GM10266 (cell line): ENCODE data around the gene EFNA5.

ENCODE experiments used
- DNase-seq: peaks from one replicate; pipeline ENCODE4 v3.0.0; 2012; ENCODE audit errors: extremely low spot score
- TF ChIP-seq, protein P1 (sequence below): IDR thresholded peaks from 2 replicates; pipeline ENCODE4 v1.5.1; 2012; ENCODE audit warnings: mild to moderate bottlenecking, low read depth; ENCODE audit not compliant: control insufficient read depth, insufficient read depth; ENCODE audit errors: missing control alignments

The EFNA5 gene

GRCh38 chr5:107580889-107581820 is 89.6 kb downstream of the EFNA5 start:
- no peak for DNase-seq

DNA sequence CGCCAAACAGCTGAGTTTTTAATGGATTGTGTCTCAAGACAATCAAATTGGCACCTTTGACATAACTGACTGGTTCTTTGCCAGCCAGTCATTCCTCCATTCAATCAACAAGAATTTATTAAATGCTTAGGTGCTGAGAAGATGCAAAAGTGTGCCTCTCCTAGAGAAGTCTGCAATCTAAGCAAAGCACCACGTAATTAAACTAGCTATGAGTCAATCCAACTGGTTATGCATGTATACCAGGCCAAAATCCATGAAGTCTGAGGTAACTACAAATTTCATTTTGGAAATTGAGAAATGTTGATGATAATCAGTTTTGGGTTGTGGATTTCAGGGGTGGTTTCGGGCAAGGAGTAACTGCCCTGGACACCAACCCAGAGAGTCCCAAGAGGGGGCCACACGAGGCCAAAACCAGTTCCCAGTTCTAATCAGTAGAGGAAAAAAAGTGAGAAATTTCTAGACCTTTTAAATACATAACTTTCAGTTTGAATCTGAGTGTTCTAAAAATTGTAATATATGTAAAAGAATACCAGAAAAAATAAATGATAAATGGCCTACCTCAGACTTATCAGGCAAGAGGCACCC is 92.6 kb downstream of the EFNA5 start:
- TF ChIP-seq, protein P1, sequence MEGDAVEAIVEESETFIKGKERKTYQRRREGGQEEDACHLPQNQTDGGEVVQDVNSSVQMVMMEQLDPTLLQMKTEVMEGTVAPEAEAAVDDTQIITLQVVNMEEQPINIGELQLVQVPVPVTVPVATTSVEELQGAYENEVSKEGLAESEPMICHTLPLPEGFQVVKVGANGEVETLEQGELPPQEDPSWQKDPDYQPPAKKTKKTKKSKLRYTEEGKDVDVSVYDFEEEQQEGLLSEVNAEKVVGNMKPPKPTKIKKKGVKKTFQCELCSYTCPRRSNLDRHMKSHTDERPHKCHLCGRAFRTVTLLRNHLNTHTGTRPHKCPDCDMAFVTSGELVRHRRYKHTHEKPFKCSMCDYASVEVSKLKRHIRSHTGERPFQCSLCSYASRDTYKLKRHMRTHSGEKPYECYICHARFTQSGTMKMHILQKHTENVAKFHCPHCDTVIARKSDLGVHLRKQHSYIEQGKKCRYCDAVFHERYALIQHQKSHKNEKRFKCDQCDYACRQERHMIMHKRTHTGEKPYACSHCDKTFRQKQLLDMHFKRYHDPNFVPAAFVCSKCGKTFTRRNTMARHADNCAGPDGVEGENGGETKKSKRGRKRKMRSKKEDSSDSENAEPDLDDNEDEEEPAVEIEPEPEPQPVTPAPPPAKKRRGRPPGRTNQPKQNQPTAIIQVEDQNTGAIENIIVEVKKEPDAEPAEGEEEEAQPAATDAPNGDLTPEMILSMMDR: no peak
- DNase-seq: no peak

More at GRCh38 chr5:107580889-107581820, 89.6 kb downstream of the EFNA5 start:
- TF ChIP-seq, protein P1: no peak

GRCh38 chr5:107577394-107577950 is 93.3 kb downstream of the EFNA5 start:
- TF ChIP-seq, protein P1: no peak
- DNase-seq: no peak

DNA sequence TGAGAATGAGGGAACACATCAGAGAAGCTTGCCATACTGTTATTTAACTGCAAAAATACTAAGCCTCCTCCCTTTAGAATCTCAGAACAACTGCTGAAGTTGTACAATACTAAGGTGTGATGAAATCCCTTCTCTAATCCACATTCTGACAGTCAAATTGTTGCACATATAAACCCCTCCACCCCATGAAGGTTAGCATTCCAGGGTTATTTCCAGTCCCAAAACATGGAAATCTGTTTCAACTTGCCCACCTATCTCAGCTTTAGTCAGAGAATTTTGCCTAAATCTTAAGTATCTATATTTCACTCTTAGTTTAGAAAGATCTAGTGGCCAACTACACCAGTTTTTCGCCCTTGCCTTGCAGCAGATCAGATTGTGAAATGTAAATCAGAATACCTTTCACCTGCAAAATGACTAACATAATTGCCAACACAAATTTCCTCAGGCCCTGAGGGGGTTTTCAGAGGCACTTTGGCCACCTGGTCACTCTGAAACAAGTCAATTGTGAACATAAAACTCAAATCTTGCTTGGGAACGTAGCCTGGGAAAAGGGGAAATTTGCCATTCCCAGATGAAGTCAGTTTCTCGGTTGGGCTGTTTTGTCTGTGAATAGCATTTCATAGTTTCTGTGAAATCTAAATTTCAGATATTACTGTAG is 93.9 kb downstream of the EFNA5 start:
- TF ChIP-seq, protein P1: no peak
- no peak for DNase-seq

GRCh38 chr5:107576155-107576554 is 94.6 kb downstream of the EFNA5 start:
- no peak for DNase-seq
- TF ChIP-seq, protein P1: no peak

DNA sequence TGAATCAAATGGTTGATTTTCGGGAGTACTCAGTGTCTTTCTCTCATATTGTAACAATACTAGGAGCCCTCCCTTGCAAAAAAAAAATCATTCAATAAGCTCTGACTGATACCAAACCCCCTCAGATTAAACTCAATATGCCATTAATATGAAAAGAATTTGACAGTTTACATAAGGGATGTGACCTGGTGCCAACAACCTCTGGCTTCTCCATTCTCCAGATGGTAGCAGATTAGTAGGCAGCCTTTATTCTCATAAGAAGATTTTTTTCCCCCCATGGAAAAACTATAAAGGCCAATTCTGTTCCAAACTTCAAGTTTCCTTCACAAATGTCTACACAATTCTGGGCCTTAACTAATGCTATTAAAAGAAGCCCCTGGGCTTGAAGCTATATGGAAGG is 96.5 kb downstream of the EFNA5 start:
- no peak for DNase-seq
- TF ChIP-seq, protein P1: no peak
